Activated CD8-positive, alpha-beta memory T cell treated with anti-CD3 and anti-CD28 coated beads, Interleukin-2, amount 50 U/mL, for 1 hour (primary cell): ENCODE measurements around the gene ARHGEF33.

ENCODE experiments used
- DNase-seq: peaks from one replicate; pipeline ENCODE4 v3.0.0-alpha.2; 2020; ENCODE audit errors: extremely low read depth

The ARHGEF33 gene

DNA sequence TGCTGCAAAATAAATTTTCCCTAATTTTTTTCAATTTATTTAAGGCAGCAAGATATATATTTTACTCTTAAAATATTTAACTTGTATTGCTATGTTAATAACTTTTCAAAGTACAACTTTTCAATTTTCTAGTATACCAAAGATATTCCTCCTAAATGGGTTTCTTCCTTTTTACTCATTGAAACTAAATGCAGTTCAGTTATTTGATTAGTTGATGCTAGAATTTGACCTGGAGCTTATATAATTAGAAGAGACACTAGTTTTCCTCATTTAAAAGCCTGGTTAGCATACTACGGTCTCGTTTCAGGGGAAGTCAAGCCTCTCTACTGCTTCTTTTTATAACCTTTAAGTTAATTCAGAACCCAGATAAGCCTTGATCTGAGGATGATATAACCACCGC, at the start of gene ARHGEF33:
TSS of gene ARHGEF33 (plus strand) at position 301 of the 400 bp plus-strand sequence. CDS start 29,573 bp downstream, outside the sequence.
- no peak for DNase-seq

DNA sequence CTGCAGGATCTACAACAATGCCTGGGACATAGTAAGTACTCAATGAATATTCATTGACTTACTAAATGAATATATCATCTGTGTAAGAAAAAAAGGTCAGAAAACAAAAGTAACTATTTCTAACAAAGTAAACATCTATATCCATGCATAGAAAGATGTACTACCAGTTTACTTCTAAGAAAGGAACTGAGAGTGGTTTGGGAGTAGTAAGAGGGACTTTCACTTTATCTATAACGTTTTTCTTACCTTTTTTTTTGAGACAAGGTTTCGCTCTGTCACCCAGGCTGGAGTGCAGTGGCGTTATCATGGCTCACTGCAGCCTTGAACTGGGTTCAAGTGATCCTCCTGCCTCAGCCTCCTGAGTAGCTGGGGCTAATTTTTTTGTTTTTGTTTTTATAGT, 39.6 kb upstream of the ARHGEF33 start:
- no peak for DNase-seq

DNA sequence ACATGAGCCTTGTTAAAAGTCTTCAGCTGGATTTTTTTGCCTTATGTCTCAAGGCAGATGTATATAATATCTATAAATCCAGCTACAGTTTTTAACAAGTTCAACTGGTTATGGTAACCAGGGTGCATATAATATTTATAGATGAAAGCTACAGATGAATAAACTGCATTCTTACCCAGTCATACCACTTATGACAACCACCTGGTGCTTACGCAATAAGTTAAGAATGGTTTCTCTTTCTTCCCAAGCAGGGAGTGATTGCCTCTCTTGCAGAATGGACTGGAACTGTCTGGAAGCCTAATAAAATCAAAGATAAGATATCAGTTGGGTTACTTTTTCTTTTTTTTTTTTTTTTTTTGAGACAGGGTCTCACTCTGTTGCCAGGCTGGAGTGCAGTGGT, 33.5 kb upstream of the ARHGEF33 start:
- no peak for DNase-seq

DNA sequence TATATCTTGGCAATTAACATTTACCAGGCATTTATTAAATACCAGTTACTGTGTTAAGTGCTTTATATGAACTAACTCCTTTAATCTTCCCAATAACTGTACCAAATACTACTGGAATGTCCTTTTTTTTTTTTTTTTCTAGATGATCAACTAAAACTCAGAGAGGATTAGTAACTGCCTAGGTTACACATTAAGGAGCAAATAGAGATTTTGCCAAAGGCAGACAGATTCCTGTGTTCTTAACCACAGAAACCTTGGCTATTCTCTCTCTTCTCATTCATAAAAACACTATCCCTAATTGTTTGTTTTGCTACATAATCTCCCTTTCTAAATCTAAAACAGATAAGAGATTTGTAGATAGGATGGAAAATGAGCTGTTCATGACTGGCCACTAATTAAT, 27.2 kb upstream of the ARHGEF33 start:
- no peak for DNase-seq

DNA sequence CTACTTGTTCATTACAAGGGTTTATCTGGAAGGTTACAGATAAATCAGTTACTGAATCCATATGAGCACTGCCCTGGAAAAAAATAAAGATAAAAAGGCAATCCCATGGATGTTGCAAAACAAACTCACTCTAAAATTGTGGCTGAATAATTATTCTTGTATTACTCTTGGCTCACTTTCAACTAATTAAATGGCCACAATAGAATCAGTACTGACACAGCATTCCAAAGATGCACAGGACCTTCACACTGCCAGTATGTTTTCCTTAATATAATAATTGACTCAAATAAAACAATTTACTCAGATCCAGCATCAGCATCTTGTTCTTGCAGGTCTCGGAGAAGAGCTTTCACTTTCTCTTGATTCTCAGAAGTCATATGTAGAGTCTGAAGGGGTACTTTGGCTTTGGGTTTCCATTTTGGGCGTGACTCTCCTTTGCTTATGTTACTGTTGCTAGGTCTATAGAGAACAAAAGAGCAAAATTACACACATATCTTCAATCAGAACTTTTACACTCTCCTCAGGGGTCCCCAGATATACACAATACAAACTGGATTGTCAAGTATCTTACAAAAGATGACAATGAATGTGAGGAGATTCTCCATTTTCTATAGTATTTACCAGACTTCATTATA, 26.5 kb upstream of the ARHGEF33 start:
- no peak for DNase-seq

DNA sequence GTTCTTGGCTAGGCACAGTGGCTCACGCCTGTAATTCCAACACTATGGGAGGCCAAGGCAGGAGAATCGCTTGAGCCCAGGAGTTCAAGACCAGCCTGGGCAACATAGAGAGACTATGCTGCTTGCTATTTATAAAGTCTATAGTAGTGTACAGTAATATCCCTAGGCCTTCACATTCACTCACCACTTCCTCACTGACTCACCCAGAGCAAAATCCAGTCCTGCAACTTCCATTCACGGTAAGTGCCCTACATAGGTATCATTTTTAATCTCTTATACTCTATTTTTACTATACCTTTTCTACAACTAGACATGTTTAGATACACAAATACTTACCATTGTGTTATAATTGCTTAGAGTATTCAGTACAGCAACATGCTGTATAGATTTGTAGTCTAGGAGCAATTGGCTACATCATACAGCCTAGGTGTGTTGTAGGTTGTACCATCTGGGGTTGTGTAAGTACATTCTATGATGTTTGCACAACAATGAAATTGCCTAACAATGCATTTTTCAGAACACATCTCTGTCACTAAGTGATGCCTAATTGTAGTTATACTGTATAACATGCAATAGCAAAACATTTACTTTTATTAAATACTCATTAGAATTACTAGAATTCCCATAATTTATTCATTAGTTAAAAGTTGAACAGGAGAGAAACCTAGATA, 22.8 kb upstream of the ARHGEF33 start:
- no peak for DNase-seq

DNA sequence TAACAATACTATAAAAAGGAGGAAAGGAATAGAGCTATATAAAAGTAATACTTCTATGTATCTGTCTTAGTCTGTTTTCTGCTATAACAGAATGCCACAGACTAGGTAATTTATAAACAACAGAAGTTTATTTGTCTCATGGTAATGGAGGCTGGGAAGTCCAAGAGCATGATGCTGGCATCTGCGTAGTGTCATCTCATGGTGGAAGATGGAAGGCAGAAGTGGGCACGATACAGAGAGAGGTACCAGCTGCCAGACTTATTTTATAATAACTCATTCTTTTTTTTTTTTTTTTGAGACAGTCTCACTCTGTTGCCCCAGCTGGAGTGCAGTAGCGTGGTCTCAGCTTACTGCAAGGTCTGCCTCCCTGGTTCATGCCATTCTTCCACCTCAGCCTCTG, 18.2 kb upstream of the ARHGEF33 start:
- DNase-seq, result no peak

DNA sequence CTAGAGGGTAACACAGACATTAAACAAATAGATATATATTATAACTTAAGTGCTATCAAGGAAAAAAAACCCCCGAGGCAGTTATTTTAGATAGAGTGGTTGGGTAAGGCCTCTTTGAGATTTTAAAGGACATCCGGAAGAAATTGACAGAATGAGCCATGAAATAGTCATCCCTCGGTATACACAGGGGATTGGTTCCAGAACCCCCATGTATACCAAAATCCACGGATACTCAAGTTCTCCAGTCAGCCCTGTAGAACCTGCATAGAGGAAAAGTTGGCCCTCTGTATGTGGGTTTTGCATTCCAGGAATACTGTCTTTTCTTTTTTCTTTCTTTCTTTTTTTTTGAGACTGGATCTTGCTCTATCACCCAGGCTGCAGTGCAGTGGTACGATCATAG, 15.9 kb upstream of the ARHGEF33 start:
- DNase-seq, result no peak

DNA sequence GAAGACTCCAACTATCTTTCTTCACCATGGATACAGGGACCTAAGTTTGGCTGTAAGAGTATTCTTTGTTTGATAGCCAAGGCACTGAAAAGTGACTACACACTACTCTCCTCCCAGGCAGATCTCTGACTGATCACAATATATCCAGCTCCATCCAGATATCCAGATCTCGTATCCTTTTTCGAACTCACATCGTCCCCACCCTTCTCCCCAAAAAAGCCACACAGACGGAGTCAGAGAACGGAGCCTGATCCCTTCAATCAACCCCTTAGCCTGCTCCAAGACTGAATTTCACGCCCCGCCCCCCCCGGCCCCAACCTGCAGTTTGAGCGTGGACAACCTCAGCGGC, 14.5 kb upstream of the ARHGEF33 start:
- DNase-seq, result no peak

DNA sequence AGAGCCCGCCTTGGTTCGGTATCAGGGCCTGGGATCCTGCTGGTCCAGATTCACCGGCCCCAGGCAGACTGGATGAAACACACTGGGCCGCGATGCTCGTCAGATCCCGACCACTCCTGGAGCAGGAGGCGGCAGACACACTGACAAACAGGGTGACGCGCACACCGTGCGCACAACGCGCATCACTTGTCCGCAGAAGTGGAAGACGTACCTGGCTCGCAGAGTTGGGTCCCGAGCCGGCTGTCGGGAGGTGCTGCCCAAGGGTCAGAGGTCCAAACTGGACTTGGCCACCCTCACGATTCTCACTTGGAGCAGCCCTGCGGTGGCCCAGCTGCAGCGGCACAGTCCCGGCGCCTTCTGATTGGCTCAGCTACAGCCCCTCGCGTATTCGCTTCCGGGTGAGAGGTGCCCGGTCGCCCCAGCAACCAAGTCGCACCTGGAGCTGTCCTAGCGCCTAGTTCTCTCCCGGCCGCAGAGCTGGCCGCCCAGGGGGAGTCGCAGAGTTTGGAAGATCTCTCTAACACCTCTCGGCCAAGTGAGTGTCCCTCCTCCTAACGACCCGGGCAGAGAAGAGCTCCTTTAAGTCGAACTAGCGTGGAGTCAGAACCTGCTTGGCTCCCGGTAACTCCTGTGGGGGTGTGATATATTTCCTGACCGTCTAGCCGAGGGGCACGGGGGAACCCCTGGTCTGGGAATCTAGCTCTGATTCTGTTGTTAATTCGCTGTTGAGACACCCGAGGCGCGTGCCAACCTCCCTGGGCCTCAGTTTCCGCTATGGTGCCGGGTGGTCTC, 13.9 kb upstream of the ARHGEF33 start, which contains the start of the genes DHX57 and MORN2:
TSS of gene DHX57 (minus strand) at position 359 of the 792 bp plus-strand sequence. CDS start 7,529 bp downstream, outside the sequence.
TSS of gene MORN2 (plus strand) at position 401 of the 792 bp plus-strand sequence.
- DNase-seq, result peak; percentile 38

DNA sequence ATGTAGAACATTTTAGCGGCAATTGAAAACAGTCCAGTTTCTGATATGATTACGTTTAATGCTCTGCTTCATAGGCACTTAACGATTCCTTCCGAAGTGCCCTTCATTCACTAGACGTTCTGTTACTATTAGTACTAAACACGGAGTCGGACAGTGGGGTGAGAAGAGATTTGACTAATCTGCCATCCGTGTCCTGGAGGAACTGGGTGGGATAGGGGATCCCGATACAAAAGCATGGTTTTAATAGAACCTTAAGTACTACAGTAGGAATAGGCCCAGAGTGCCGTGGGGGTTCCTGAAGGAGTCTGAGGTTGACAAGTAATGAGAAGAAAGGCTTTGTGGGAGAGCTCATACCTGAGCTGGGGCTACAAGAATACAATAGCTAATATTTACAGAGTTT, 13.3 kb upstream of the ARHGEF33 start:
- DNase-seq, result no peak

DNA sequence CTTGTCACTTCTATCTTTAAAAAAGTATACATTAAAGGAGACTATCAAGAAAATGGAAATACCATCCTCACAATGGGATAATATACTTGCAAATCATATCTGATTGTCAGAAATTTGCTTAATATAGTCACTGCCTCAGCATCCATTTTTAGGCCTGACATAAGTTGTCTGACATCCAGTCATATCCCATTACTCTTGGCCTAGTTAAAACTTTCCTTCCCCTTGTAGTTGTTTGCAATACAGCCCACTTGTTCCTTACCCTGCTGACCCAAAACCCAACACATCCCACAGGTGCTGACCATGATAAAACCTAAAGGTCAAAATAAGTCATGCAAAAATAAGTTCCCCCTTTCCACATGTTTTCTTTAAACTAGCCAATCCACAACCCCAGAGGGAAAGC, 3.6 kb upstream of the ARHGEF33 start:
- DNase-seq, result no peak

DNA sequence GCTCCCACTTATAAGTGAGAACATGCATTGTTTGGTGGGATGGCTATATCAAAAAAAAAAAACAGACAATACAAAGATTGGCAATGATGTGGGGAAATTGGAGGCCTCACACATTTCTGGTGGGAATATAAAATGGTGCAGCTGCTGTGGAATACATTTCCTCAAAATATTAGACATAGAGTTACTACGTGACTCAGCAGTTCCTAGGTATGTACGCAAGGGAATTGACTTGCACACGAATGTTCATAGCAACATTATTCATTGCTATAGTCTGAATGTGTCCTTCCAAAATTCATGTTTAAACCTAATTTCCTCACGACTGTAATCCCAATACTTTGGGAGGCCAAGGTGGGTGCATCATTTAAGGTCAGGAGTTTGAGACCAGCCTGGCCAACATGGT, 2.3 kb upstream of the ARHGEF33 start:
- DNase-seq, result no peak

DNA sequence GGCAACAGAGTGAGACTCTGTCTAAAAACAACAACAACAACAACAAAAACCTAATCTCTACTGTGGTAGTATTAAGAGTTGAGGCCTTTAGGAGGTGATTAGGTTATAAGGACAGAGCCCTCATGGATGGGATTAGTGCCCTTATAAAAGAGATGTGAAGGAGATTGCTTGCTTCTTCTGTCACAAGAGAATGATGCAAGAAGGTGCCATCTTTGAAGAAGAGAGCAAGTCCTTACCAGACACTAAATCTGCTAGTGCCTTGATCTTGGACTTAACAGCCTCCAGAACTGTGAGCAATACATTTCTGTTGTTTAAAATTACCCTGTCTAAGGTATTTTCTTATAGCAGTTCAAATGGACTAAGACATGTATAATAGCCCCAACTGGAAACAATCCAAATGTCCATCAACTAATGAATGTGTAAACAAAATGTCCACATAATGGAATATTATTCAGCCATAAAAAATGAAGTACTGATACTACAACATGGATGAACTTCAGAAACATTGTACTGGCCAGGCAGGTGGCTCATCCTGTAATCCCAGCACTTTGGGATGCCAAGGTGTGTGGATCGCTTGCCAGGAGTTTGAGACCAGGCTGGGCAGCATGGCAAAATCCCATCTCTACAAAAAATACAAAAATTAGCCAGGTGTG, 1.6 kb upstream of the ARHGEF33 start:
- DNase-seq, result no peak

DNA sequence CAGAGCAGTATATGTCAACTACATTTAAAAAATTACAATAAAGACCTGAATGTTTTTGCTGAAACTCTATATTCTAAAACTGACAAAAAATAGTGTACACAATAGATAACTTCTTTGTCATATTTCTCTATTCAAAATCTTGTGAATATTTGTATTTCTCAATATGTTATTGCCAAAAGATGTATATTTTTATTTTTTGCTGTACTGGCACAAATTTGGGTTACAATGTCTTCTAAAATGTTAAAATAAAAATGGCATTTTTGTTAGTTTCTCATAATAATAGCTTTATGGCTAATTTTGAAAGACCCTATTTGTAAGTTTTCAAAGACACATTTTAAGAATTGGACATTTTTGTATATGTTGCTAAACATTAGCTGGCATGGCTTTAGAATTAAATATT, 630 bp upstream of the ARHGEF33 start:
- no peak for DNase-seq

DNA sequence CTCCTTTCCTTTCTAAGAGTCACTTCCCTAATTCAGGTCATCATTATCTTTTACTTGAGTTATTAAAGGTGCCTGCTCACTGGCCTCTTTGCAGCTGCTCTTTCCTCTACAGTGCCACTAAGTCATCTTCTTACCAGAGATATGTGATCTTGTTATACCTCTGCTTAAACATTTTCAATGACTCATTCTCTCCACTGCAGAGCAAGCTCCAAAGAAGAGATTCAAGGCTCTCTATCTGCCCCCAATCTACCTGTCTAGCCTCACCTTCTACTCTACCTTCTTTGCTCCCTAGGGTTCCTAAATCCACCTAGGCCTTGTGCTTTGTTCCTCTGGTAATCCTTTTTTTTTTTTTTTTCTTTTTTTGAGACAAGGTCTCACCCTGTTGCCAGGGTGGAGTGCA, 3.1 kb downstream of the ARHGEF33 start:
- DNase-seq, result no peak

DNA sequence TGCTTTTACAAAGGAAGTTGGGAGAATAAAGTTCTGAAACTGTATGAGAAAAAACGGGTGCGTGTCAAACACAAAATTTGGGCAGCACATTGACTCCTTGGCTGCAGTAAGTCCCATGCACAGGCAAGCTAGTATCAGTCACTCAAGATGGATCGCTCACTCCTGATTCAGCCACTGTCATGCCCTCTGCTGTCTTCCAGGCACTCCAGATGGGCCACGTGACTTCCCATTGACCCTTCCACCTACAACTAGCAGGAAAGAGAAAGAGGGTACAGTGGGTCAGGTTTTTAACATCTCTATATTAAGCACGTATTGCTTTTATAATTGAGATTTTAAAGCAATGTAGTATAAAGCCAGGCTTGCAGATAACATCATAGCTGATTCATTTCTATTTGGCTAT, 8.6 kb downstream of the ARHGEF33 start:
- DNase-seq, result no peak

DNA sequence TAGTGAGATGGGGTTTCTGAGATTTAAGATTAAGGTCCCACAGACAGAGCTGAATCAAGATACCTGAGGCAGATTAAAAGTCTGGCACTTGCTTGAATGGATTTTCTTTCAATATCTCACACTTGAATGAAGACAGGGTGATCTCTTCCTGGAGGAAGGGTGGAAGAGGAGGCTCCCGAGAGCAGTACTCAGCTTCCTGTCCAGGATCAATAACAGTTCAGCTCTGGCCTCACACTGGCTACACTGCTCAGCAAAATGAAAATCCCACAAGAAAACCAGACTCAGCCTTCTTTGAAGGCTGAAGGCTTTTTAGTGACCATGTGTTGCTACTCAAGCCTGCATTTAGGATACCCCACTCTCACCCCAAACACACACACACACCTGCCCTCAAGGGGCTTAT, 11.1 kb downstream of the ARHGEF33 start:
- no peak for DNase-seq

DNA sequence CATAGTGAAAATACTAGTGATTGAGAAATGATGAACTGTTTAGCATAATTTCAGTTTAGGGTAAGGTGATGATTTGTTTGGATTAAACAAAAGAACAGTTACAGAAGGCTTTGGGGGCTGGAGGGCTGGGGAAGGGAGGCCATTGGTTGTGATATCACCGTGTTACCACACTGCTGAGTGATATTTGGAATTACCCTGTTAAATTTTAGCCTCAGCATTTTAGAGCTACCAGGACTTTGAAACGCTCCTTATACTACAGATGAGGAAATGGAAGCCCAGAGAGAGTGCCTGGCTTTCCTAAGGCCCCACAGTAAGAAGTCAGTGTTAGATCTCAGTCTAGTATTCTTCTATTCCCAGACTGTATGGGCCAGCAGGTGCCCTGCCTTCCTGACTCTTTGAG, 15.6 kb downstream of the ARHGEF33 start:
- no peak for DNase-seq

DNA sequence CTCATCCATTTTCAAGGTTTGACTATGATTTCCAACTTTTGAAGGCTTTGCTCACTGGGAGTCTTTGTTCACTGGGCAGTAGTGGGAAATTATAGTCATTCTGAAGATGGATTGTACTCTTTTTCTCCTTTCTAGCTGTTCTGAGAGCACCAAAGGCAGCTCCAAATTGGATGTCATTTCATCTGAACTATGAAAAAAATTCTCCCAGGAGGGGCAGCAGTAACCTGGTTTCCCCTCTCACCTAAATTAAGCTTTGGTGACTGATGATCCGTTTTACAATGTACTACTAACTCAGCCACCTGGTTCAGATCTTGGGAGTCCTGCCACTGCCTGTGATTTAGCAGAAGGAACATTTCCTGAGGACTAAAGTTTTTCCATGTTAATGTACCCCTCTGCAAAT, 17.6 kb downstream of the ARHGEF33 start:
- no peak for DNase-seq

DNA sequence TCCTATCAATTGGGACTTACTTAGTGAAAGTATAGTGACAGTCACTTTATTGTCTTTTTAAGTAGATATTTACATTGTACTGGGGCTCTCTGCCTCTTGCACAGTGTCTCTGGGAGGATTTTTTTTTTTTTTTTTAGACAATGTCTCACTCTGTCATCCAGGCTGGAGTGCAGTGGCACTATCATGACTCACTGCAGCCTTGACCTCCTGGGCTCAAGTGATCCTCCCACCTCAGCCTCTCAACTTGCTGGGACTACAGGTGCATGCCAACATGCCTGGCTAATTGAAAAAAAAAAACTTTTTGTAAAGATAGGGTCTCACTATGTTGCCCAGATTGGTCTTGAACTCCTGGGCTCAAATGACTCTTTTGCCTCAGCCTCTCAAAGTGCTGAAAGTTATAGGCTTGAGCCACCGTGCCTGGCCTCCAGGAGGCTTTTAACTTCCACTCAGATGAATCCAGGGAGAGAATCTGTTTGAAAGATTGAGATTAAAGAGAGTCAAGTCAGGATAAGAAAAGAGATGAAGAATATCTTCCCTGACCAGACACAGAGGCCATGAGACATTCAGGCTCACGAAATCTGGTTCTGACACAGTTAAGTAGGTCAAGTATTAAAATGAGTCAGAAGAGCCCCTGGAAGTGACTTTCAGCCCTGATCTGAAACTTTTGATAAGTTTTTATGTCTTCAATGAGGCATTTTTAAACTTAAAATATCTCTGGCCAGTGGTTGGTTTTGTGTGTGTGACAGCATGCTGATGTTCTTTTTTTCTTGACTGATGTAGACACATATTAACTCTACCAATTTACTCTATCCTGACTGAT, 18.3 kb downstream of the ARHGEF33 start:
- no peak for DNase-seq

DNA sequence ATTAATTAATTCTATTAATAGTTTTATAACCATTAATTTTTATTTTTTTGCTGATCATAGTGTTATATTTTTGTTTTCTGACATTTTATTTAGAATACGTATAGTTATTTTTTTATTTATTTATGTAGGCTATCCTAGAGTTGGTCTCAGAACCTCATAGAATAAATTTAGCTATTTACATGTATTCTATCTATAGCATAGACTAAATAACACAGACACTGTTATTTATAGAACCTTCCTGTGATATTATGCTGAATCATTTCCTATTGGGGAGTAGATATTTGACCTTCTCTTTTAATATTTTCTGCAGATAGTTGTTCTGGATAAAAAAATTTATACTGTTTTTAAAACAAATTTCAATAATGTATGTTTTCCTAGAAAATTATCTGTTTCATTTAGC, 20.2 kb downstream of the ARHGEF33 start:
- DNase-seq, result no peak
